Prostate gland (tissue), 2 donors: ENCODE measurements around the gene DUSP15.

Experiments
- CTCF ChIP-seq, 4 experiments: fragments of 200-600 bp in 2 of 4; fragments of 450-650 bp in 2 of 4; sonication (generic) in 2 of 4; IDR thresholded peaks; 1 replicate in 3 of 4; 2 replicates in 1 of 4; pipeline ENCODE4 v1.5.1; 2016 to 2019; ENCODE audit warnings: antibody characterized with exemption in 4 of 4, mild to moderate bottlenecking in 2 of 4, moderate library complexity in 2 of 4
- POLR2A ChIP-seq: fragments of 450-650 bp; IDR thresholded peaks from one replicate; pipeline ENCODE4 v1.6.1; 2016; ENCODE audit warnings: antibody characterized with exemption, mild to moderate bottlenecking
- POLR2AphosphoS5 ChIP-seq: sonication (generic); formaldehyde crosslinking; IDR thresholded peaks from one replicate; pipeline ENCODE4 v1.6.1; 2017; ENCODE audit warnings: antibody characterized with exemption

- TF ChIP-seq POLR2AphosphoS5 = no peak
- TF ChIP-seq CTCF (IDR thresholded peaks at IDR 0.05) = no peak
- no peak for TF ChIP-seq POLR2A
These were observed 13.8 kb downstream of the DUSP15 start for GRCh38 chr20:31856516-31856915.
